Testis (tissue), 3 donors: ENCODE results near the gene SLC6A6. TPM values are rescaled to one million over a fixed set of nuclear protein-coding genes. Genes with fewer than 3 reads are reported as not detected.

Experiments used
- DNase-seq: peaks from one replicate; pipeline ENCODE4 v3.0.0-alpha.2; 2019
- H3K27ac ChIP-seq, 2 donors: fragments of 200-600 bp; sonication (generic); one replicate each; pipeline ENCODE4 v1.5.1; 2019
- H3K27me3 ChIP-seq: fragments of 200-600 bp; sonication (generic); one replicate; pipeline ENCODE4 v1.5.1; 2019
- H3K36me3 ChIP-seq: fragments of 200-600 bp; sonication (generic); one replicate; pipeline ENCODE4 v1.5.1; 2017; ENCODE audit warnings: low read depth; ENCODE audit errors: missing control alignments
- H3K4me1 ChIP-seq: fragments of 200-600 bp; sonication (generic); one replicate; pipeline ENCODE4 v1.5.1; 2019
- H3K4me3 ChIP-seq, 2 donors: fragments of 200-600 bp; sonication (generic); one replicate each; pipeline ENCODE4 v1.5.1; 2017 to 2019
- H3K9me3 ChIP-seq: fragments of 200-600 bp; sonication (generic); one replicate; pipeline ENCODE4 v1.5.1; 2017
- POLR2A ChIP-seq: fragments of 450-650 bp; IDR thresholded peaks from one replicate; pipeline ENCODE4 v1.6.1; 2017; ENCODE audit warnings: antibody characterized with exemption, mild to moderate bottlenecking, moderate library complexity
- WGBS, 2 donors: methylation state at CpG; one replicate each; pipeline ENCODE4 v1.1.5; 2018; 5-methylcytosine and 5-hydroxymethylcytosine counted together
- intact Hi-C: fragments of 100-400 bp; cut with DNase I; formaldehyde crosslinking; loops from one replicate; pipeline ENCODE4 v1.15.1; 2023; ENCODE audit warnings: low total_unique reads
- polyA plus RNA-seq: library from polyadenylated mRNA; stranded (reverse); fragments of 350-450 nt; fragmentation: Illumina TruSeq; extraction: RNeasy Lipid Tissue Mini Kit (QIAGEN cat#74804); gene quantifications from one replicate; pipeline ENCODE4 v1.2.3, GENCODE V29; 2014; ENCODE audit warnings: low read depth, low replicate concordance; ENCODE audit not compliant: insufficient read depth
- total RNA-seq, 2 donors: library from RNA; depleted of rRNA; stranded (reverse); fragments of >200 nt; gene quantifications; one replicate each; pipeline ENCODE4 v1.2.3, GENCODE V29; 2016
- TF ChIP-seq, protein P1 (sequence below), 3 experiments: fragments of 450-650 bp in 2 of 3; fragments of 200-600 bp in 1 of 3; sonication (generic) in 1 of 3; IDR thresholded peaks; one replicate each; pipeline ENCODE4 v1.5.1; 2016 to 2019; ENCODE audit warnings: antibody characterized with exemption in 3 of 3, mild to moderate bottlenecking in 2 of 3, moderate library complexity in 1 of 3

The SLC6A6 gene
- total and polyA plus RNA-seq, 3 donors from 2014 or later = 9.7 to 14.9 (median 13.7) TPM

DNA sequence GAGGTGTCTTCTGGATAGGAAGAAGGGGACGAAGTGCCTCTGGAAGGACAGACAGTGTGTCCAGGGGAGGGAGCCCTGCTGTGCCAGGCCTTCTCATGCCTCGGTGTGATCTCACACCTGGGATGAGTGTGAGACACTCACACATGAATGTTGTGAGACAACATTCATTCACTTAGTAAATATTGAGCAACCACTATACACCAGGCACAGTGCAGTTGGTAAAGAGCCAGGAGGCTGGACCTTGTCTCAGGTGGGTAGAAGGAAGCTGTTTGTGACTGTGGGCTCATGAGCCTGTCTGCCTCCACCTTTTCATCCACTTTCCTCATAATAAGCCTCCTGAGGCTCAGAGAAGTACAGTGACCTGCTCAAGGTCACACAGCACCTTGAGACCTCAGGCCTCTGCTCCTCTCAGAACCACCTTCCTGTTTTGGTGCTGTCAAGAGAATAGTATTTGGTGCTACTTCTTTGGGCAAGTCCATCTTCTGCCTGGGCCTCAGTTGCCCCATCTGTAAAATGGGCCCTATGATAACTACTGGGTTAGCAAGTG lies 20.9 kb downstream of the SLC6A6 start:
- Histone ChIP-seq H3K27me3 (no peaks in the 10 kb centered on the region), H3K27ac (no peak overlapping the region), H3K4me1 (no peaks in the 10 kb centered on the region), H3K36me3 (no peaks in the 10 kb centered on the region), H3K9me3 (no peaks in the 10 kb centered on the region), H3K4me3 (no peak overlapping the region)
- WGBS, 2 donors = 78 to 83% methylated on average over 2 of the region's 2 CpGs
- no peak for DNase-seq
- intact Hi-C loops = loop anchor here (10.0 kb wide), 1 partner anchor 1338 kb away; no protein-coding TSS in a partner anchor
- TF ChIP-seq, protein P1, sequence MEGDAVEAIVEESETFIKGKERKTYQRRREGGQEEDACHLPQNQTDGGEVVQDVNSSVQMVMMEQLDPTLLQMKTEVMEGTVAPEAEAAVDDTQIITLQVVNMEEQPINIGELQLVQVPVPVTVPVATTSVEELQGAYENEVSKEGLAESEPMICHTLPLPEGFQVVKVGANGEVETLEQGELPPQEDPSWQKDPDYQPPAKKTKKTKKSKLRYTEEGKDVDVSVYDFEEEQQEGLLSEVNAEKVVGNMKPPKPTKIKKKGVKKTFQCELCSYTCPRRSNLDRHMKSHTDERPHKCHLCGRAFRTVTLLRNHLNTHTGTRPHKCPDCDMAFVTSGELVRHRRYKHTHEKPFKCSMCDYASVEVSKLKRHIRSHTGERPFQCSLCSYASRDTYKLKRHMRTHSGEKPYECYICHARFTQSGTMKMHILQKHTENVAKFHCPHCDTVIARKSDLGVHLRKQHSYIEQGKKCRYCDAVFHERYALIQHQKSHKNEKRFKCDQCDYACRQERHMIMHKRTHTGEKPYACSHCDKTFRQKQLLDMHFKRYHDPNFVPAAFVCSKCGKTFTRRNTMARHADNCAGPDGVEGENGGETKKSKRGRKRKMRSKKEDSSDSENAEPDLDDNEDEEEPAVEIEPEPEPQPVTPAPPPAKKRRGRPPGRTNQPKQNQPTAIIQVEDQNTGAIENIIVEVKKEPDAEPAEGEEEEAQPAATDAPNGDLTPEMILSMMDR (IDR thresholded peaks at IDR 0.05) = no peak
- TF ChIP-seq POLR2A = no peak

DNA sequence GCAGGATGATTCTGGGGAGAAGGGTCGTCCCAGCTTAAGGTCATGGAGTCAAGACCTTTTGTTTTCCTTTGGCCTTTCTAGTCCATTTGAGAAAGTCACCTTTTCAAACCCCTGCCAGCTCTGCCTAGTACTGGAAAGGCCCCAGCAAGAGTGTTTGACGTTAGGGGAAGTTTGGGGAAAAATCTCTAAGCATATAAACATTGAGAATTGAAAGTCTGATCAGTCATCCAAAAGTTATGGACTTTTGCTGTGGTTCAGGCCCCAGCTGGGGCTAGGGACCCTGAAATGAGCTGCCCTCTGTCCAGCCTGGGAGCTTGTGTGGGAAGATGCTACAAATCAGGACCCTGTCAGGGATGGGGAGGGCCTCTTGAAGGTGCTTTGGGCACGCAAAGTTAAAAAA lies 21.6 kb downstream of the SLC6A6 start:
- no peaks in the 10 kb centered on the region for H3K27me3 ChIP-seq
- 46 to 51% methylated on average over 3 of the region's 3 CpGs for WGBS, 2 donors
- DNase-seq = no peak
- no peak overlapping the region for H3K27ac ChIP-seq
- no peaks in the 10 kb centered on the region for H3K9me3 ChIP-seq
- no peak for TF ChIP-seq POLR2A
- TF ChIP-seq, protein P1 (IDR thresholded peaks at IDR 0.05) = no peak
- H3K4me3 ChIP-seq = no peak overlapping the region
- H3K36me3 ChIP-seq = no peaks in the 10 kb centered on the region
- H3K4me1 ChIP-seq = no peaks in the 10 kb centered on the region
- intact Hi-C loops = loop anchor here (10.0 kb wide), 1 partner anchor 1339 kb away; no protein-coding TSS in a partner anchor

DNA sequence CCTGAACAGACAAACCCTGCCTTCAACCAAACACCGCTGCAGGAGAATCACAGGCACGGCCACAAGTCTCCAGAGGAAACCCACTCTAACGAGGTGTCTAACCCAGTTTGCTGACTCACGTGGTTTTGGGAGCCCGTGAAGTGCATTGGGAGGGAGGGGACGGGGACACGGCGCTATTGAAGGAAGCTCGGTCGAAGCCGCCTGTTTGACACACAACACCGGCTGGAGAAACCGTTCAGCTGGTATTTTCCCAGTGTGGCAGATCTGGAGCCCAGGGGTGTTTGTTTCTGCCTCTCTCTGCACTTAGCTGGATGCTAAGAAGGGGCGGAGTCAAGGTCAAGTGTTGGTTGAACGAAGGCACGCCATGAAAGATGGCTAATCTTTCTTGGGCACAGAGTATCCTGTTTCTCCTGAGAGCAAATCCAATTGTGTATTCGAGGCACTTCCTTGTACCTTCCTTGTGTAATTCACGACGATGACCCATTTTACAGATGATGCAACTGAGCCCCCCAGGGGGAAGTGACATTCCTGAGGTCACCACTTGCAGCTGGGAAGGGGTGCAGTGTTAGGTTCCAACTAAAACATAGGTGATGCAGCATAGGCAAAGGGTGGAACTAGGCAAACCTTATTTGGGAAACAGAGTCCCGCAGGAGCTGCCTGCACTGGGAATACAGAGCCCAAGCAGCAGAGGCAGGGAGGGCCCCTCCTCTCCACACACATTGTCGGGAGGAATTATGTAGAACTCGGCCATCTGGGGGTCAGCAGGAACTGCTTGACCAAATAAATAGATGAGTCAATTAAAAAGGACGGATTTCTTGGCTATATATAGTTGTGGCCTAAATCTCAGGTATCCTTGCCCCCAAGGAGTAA lies 22.5 kb downstream of the SLC6A6 start:
- no peaks in the 10 kb centered on the region for H3K9me3 ChIP-seq
- DNase-seq = no peak
- TF ChIP-seq POLR2A = no peak
- TF ChIP-seq, protein P1 (IDR thresholded peaks at IDR 0.05) = no peak
- no peaks in the 10 kb centered on the region for H3K36me3 ChIP-seq
- H3K4me1 ChIP-seq = no peaks in the 10 kb centered on the region
- 85 to 89% methylated on average over 23 of the region's 23 CpGs for WGBS, 2 donors
- H3K4me3 ChIP-seq = no peak overlapping the region
- no peak overlapping the region for H3K27ac ChIP-seq
- no peaks in the 10 kb centered on the region for H3K27me3 ChIP-seq
- intact Hi-C loops = loop anchor here (10.0 kb wide), 1 partner anchor 1340 kb away; no protein-coding TSS in a partner anchor

DNA sequence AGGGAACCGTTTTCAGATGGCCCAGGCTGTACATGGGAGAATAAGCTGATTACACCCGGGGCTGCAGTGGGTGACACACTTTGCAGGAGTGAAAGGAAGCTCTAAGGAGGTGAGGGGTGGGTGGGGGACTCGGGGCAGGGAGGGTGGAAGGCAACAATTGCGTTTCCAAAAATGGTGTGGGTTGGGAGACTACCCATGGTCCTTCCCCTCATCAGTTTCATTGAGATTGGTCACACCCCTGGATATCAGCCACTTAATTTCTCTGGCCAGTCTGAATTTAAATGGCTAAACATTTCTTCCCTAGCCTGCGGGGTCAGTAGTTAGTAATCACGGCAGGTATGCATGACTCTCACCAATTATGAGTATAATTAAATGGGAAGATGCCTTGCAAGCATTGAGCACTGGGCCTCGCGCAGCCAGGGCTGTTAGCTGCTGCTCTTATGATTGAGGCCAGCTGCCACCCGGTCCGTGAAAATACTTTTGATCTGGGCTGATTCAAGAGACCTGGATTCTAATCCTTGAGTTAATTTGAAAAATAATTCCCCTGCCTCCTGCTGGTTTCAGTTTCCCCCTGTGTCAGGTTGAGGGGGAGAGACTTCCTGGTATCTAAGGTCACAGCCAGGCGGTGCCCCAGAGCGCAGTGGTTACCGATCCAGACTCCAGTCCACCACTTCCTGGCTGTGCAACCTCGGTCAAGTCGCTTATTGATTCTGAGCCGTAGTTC lies 23.3 kb downstream of the SLC6A6 start:
- TF ChIP-seq, protein P1 (IDR thresholded peaks at IDR 0.05) = no peak
- no peak for TF ChIP-seq POLR2A
- Histone ChIP-seq H3K27me3 (no peaks in the 10 kb centered on the region), H3K4me3 (no peak overlapping the region), H3K9me3 (no peaks in the 10 kb centered on the region), H3K27ac (no peak overlapping the region), H3K36me3 (no peaks in the 10 kb centered on the region), H3K4me1 (no peaks in the 10 kb centered on the region)
- WGBS, 2 donors = 82 to 89% methylated on average over 11 to 16 of the region's 16 CpGs
- DNase-seq = no peak
- intact Hi-C loops = loop anchor here (10.0 kb wide), 1 partner anchor 1341 kb away; no protein-coding TSS in a partner anchor
